Measurements from ENCODE around the gene SNAPC2.

Gene SNAPC2

GRCh38 chr19:7874076-7874896 lies 45.9 kb upstream of the SNAPC2 start, which contains the start of gene PRR36:
TSS of gene PRR36 (minus strand) at chr19:7874390. CDS start at chr19:7873689, 701 bp downstream.
- H3K4me3 ChIP-seq (ENCODE audit: low read depth, low read length): no peak within 1 kb of the TSS
- no peak for TF ChIP-seq CTCF (IDR thresholded peaks at IDR 0.05; ENCODE audit: insufficient read depth, low read depth, low read length, missing control alignments)
- DNase-seq (ENCODE audit: low read depth): no peak

- H3K4me3 ChIP-seq (ENCODE audit: low read depth, low read length): no peak overlapping the region
- DNase-seq (ENCODE audit: low read depth): no peak
- no peak for TF ChIP-seq CTCF (IDR thresholded peaks at IDR 0.05; ENCODE audit: insufficient read depth, low read depth, low read length, missing control alignments)
Observed at GRCh38 chr19:7874897-7875273, 45.3 kb upstream of the SNAPC2 start.

GRCh38 chr19:7877249-7877836 lies 42.8 kb upstream of the SNAPC2 start:
- H3K4me3 ChIP-seq (ENCODE audit: low read depth, low read length): no peak overlapping the region
- TF ChIP-seq CTCF (IDR thresholded peaks at IDR 0.05; ENCODE audit: insufficient read depth, low read depth, low read length, missing control alignments): no peak
- DNase-seq (ENCODE audit: low read depth): no peak

- H3K4me3 ChIP-seq (ENCODE audit: low read depth, low read length): no peak overlapping the region
- TF ChIP-seq CTCF (IDR thresholded peaks at IDR 0.05; ENCODE audit: insufficient read depth, low read depth, low read length, missing control alignments): no peak
- DNase-seq (ENCODE audit: low read depth): no peak
Observed at GRCh38 chr19:7879111-7879807, 40.9 kb upstream of the SNAPC2 start.

GRCh38 chr19:7879836-7880235 lies 40.3 kb upstream of the SNAPC2 start:
- TF ChIP-seq CTCF (IDR thresholded peaks at IDR 0.05; ENCODE audit: insufficient read depth, low read depth, low read length, missing control alignments): no peak
- no peak overlapping the region for H3K4me3 ChIP-seq (ENCODE audit: low read depth, low read length)
- DNase-seq (ENCODE audit: low read depth): no peak

- no peak for TF ChIP-seq CTCF (IDR thresholded peaks at IDR 0.05; ENCODE audit: insufficient read depth, low read depth, low read length, missing control alignments)
- H3K4me3 ChIP-seq (ENCODE audit: low read depth, low read length): no peak overlapping the region
- DNase-seq (ENCODE audit: low read depth): no peak
Observed at GRCh38 chr19:7881910-7882309, 38.2 kb upstream of the SNAPC2 start.
